Kidney (tissue), 14 donors: ENCODE data around the gene AGBL4. TPM values are rescaled to one million over a fixed set of nuclear protein-coding genes. Genes with fewer than 3 reads are reported as not detected.

Experiments
- DNase-seq, 5 donors: peaks; one replicate each; pipeline ENCODE4 v3.0.0-alpha.2; 2013 to 2020
- FAIRE-seq: peaks from 2 replicates; lab custom pipeline; 2012; peaks lifted over from hg19 to GRCh38; lab: Jason Lieb, UNC
- H3K27ac ChIP-seq, 2 donors: one replicate each; pipeline ENCODE4 v1.7.0; 2013; ENCODE audit warnings: low read depth in 2 of 2, low read length in 2 of 2, inconsistent platforms in 1 of 2
- H3K27me3 ChIP-seq: one replicate; pipeline ENCODE4 v1.7.1; 2013; ENCODE audit warnings: low read length, inconsistent platforms; ENCODE audit not compliant: control insufficient read depth, insufficient read depth
- H3K36me3 ChIP-seq, 3 donors: one replicate each; pipeline versions ENCODE4 v1.7.0 to v1.7.1; 2013; ENCODE audit warnings: low read length in 3 of 3, control low read depth in 1 of 3, inconsistent platforms in 1 of 3; ENCODE audit not compliant: insufficient read depth in 3 of 3, control insufficient read depth in 2 of 3
- H3K4me1 ChIP-seq, 3 donors: one replicate each; pipeline versions ENCODE4 v1.7.0 to v1.7.1; 2013; ENCODE audit warnings: low read length in 3 of 3, inconsistent platforms in 1 of 3, low read depth in 1 of 3; ENCODE audit not compliant: control insufficient read depth in 2 of 3, insufficient read depth in 2 of 3
- H3K4me3 ChIP-seq, 3 donors: one replicate each; pipeline versions ENCODE4 v1.7.0 to v1.8.1; 2013; ENCODE audit warnings: low read length in 3 of 3, control low read depth in 1 of 3, inconsistent platforms in 1 of 3
- H3K9ac ChIP-seq, 3 donors: one replicate each; pipeline versions ENCODE4 v1.7.0 to v1.7.1; 2013; ENCODE audit warnings: low read length in 3 of 3, control low read depth in 1 of 3, inconsistent platforms in 1 of 3
- H3K9me3 ChIP-seq, 3 donors: one replicate each; pipeline versions ENCODE4 v1.7.0 to v1.7.1; 2013; ENCODE audit warnings: low read length in 3 of 3, control low read depth in 1 of 3, inconsistent platforms in 1 of 3; ENCODE audit not compliant: control insufficient read depth in 2 of 3, insufficient read depth in 1 of 3
- CTCF ChIP-seq: IDR thresholded peaks from 3 replicates; pipeline ENCODE4 v1.5.1; 2012; ENCODE audit warnings: mild to moderate bottlenecking, moderate library complexity, borderline replicate concordance; ENCODE audit not compliant: insufficient read depth; ENCODE audit errors: extremely low read depth
- intact Hi-C: fragments of 100-400 bp; cut with DNase I; formaldehyde crosslinking; loops from one replicate; pipeline ENCODE4 v1.11.1; 2022
- polyA plus RNA-seq: library from polyadenylated mRNA; stranded (reverse); fragments of 350-450 nt; fragmentation: Illumina TruSeq; extraction: RNeasy Lipid Tissue Mini Kit (QIAGEN cat#74804); gene quantifications from one replicate; pipeline ENCODE4 v1.2.3, GENCODE V29; 2014; ENCODE audit warnings: low read depth, low replicate concordance; ENCODE audit not compliant: insufficient read depth
- total RNA-seq: library from RNA; stranded (reverse); fragmentation: NEBNext Ultra II Directional; extraction: Animal tissue kit (Norgen Biotek cat#: 25700); gene quantifications from one replicate; pipeline ENCODE4 v1.2.1, GENCODE V29; 2021
- donor health status: control.
- donor health status: control.
- donor health status: control.
- donor health status: control.
- donor health status: control.
- donor health status: DM: yes; HTN: yes; CAD: no.
- donor health status: Normal renal cell carcinoma (clear cell type).

Gene AGBL4
- total and polyA plus RNA-seq, 2 donors from 2014 or later: 1.5 to 2.7 TPM

- no peak for TF ChIP-seq CTCF
- no peak overlapping the region for H3K9ac ChIP-seq
- no peaks in the 10 kb centered on the region for H3K9me3 ChIP-seq
- no peak overlapping the region for H3K4me3 ChIP-seq
- H3K27me3 ChIP-seq: no peaks in the 10 kb centered on the region
- DNase-seq: peak in 1 of 5 donors; percentile 13
- FAIRE-seq: no peak
- intact Hi-C loops: no loop called here
- H3K4me1 ChIP-seq: no peaks in the 10 kb centered on the region
- no peak overlapping the region for H3K27ac ChIP-seq
- H3K36me3 ChIP-seq: no peaks in the 10 kb centered on the region
Observed at GRCh38 chr1:48889615-48890014, 1134.1 kb downstream of the AGBL4 start.

- no peaks in the 10 kb centered on the region for H3K36me3 ChIP-seq
- FAIRE-seq (no peak), DNase-seq (no peak)
- H3K27ac ChIP-seq: no peak overlapping the region
- H3K9me3 ChIP-seq: no peaks in the 10 kb centered on the region
- intact Hi-C loops: no loop called here
- no peaks in the 10 kb centered on the region for H3K27me3 ChIP-seq
- no peak overlapping the region for H3K4me3 ChIP-seq
- TF ChIP-seq CTCF: no peak
- H3K9ac ChIP-seq: no peak overlapping the region
- H3K4me1 ChIP-seq: no peaks in the 10 kb centered on the region
Observed at GRCh38 chr1:48889082-48889481, 1134.7 kb downstream of the AGBL4 start.

GRCh38 chr1:48887796-48888195, 1136.0 kb downstream of the AGBL4 start:
- Histone ChIP-seq H3K36me3 (no peaks in the 10 kb centered on the region), H3K27me3 (no peaks in the 10 kb centered on the region), H3K9ac (no peak overlapping the region), H3K9me3 (no peaks in the 10 kb centered on the region), H3K4me1 (no peaks in the 10 kb centered on the region), H3K4me3 (no peak overlapping the region), H3K27ac (no peak overlapping the region)
- FAIRE-seq: no peak
- intact Hi-C loops: no loop called here
- TF ChIP-seq CTCF: no peak
- DNase-seq: no peak

GRCh38 chr1:48882020-48882419, 1141.7 kb downstream of the AGBL4 start:
- H3K36me3 ChIP-seq: no peaks in the 10 kb centered on the region
- TF ChIP-seq CTCF: no peak
- DNase-seq (no peak), FAIRE-seq (no peak)
- intact Hi-C loops: no loop called here
- H3K9ac ChIP-seq: no peak overlapping the region
- H3K27ac ChIP-seq: no peak overlapping the region
- H3K4me3 ChIP-seq: no peak overlapping the region
- H3K27me3 ChIP-seq: no peaks in the 10 kb centered on the region
- no peaks in the 10 kb centered on the region for H3K9me3 ChIP-seq
- no peaks in the 10 kb centered on the region for H3K4me1 ChIP-seq
